ENCODE results near the gene SOX13.

The SOX13 gene

GRCh38 chr1:204105131-204105515 is 32.2 kb downstream of the SOX13 start:
- H3K36me3 ChIP-seq (ENCODE audit: control insufficient read depth, insufficient read depth, low read length), result no peaks in the 10 kb centered on the region
- no peaks in the 10 kb centered on the region for H3K27me3 ChIP-seq (ENCODE audit: control insufficient read depth, insufficient read depth, low read length)
- H3K4me3 ChIP-seq (ENCODE audit: low read length), result no peak overlapping the region
- peaks cover 3% of the 10 kb centered on the region for H3K4me1 ChIP-seq (ENCODE audit: control insufficient read depth, insufficient read depth, low read length)
- no peak overlapping the region for H3K9ac ChIP-seq (ENCODE audit: low read length)
- no peak overlapping the region for H3K27ac ChIP-seq (ENCODE audit: low read depth, low read length)

- H3K9ac ChIP-seq (ENCODE audit: low read length), result no peak overlapping the region
- no peaks in the 10 kb centered on the region for H3K27me3 ChIP-seq (ENCODE audit: control insufficient read depth, insufficient read depth, low read length)
- peaks cover 3% of the 10 kb centered on the region for H3K4me1 ChIP-seq (ENCODE audit: control insufficient read depth, insufficient read depth, low read length)
- no peak overlapping the region for H3K27ac ChIP-seq (ENCODE audit: low read depth, low read length)
- H3K36me3 ChIP-seq (ENCODE audit: control insufficient read depth, insufficient read depth, low read length), result no peaks in the 10 kb centered on the region
- no peak overlapping the region for H3K4me3 ChIP-seq (ENCODE audit: low read length)
Observed at GRCh38 chr1:204106825-204107224, 33.9 kb downstream of the SOX13 start.

GRCh38 chr1:204107892-204108291 is 35.0 kb downstream of the SOX13 start:
- H3K36me3 ChIP-seq (ENCODE audit: control insufficient read depth, insufficient read depth, low read length), result no peaks in the 10 kb centered on the region
- no peak overlapping the region for H3K4me3 ChIP-seq (ENCODE audit: low read length)
- H3K27ac ChIP-seq (ENCODE audit: low read depth, low read length), result no peak overlapping the region
- H3K27me3 ChIP-seq (ENCODE audit: control insufficient read depth, insufficient read depth, low read length), result no peaks in the 10 kb centered on the region
- no peak overlapping the region for H3K9ac ChIP-seq (ENCODE audit: low read length)
- H3K4me1 ChIP-seq (ENCODE audit: control insufficient read depth, insufficient read depth, low read length), result peaks cover 3% of the 10 kb centered on the region

- no peak overlapping the region for H3K4me3 ChIP-seq (ENCODE audit: low read length)
- H3K9ac ChIP-seq (ENCODE audit: low read length), result no peak overlapping the region
- H3K4me1 ChIP-seq (ENCODE audit: control insufficient read depth, insufficient read depth, low read length), result peaks cover under 1% of the 10 kb centered on the region
- no peaks in the 10 kb centered on the region for H3K36me3 ChIP-seq (ENCODE audit: control insufficient read depth, insufficient read depth, low read length)
- no peak overlapping the region for H3K27ac ChIP-seq (ENCODE audit: low read depth, low read length)
- H3K27me3 ChIP-seq (ENCODE audit: control insufficient read depth, insufficient read depth, low read length), result no peaks in the 10 kb centered on the region
Observed at GRCh38 chr1:204108312-204109141, 35.6 kb downstream of the SOX13 start.

GRCh38 chr1:204110894-204111633 is 38.1 kb downstream of the SOX13 start:
- H3K36me3 ChIP-seq (ENCODE audit: control insufficient read depth, insufficient read depth, low read length), result no peaks in the 10 kb centered on the region
- H3K27me3 ChIP-seq (ENCODE audit: control insufficient read depth, insufficient read depth, low read length), result no peaks in the 10 kb centered on the region
- H3K4me3 ChIP-seq (ENCODE audit: low read length), result no peak overlapping the region
- no peaks in the 10 kb centered on the region for H3K4me1 ChIP-seq (ENCODE audit: control insufficient read depth, insufficient read depth, low read length)
- no peak overlapping the region for H3K27ac ChIP-seq (ENCODE audit: low read depth, low read length)
- H3K9ac ChIP-seq (ENCODE audit: low read length), result no peak overlapping the region

- no peaks in the 10 kb centered on the region for H3K36me3 ChIP-seq (ENCODE audit: control insufficient read depth, insufficient read depth, low read length)
- H3K4me3 ChIP-seq (ENCODE audit: low read length), result no peak overlapping the region
- no peaks in the 10 kb centered on the region for H3K4me1 ChIP-seq (ENCODE audit: control insufficient read depth, insufficient read depth, low read length)
- H3K27me3 ChIP-seq (ENCODE audit: control insufficient read depth, insufficient read depth, low read length), result no peaks in the 10 kb centered on the region
- no peak overlapping the region for H3K27ac ChIP-seq (ENCODE audit: low read depth, low read length)
- no peak overlapping the region for H3K9ac ChIP-seq (ENCODE audit: low read length)
Observed at GRCh38 chr1:204112876-204113730, 40.2 kb downstream of the SOX13 start.

- Histone ChIP-seq H3K27me3 (ENCODE audit: control insufficient read depth, insufficient read depth, low read length) (no peaks in the 10 kb centered on the region), H3K27ac (ENCODE audit: low read depth, low read length) (no peak overlapping the region), H3K9ac (ENCODE audit: low read length) (no peak overlapping the region), H3K4me3 (ENCODE audit: low read length) (no peak overlapping the region), H3K4me1 (ENCODE audit: control insufficient read depth, insufficient read depth, low read length) (no peaks in the 10 kb centered on the region), H3K36me3 (ENCODE audit: control insufficient read depth, insufficient read depth, low read length) (no peaks in the 10 kb centered on the region)
Observed at GRCh38 chr1:204113896-204114295, 41.0 kb downstream of the SOX13 start.

- H3K9ac ChIP-seq (ENCODE audit: low read length), result no peak overlapping the region
- H3K4me3 ChIP-seq (ENCODE audit: low read length), result no peak overlapping the region
- H3K4me1 ChIP-seq (ENCODE audit: control insufficient read depth, insufficient read depth, low read length), result no peaks in the 10 kb centered on the region
- no peak overlapping the region for H3K27ac ChIP-seq (ENCODE audit: low read depth, low read length)
- H3K27me3 ChIP-seq (ENCODE audit: control insufficient read depth, insufficient read depth, low read length), result no peaks in the 10 kb centered on the region
- no peaks in the 10 kb centered on the region for H3K36me3 ChIP-seq (ENCODE audit: control insufficient read depth, insufficient read depth, low read length)
Observed at GRCh38 chr1:204114606-204115005, 41.7 kb downstream of the SOX13 start.

- Histone ChIP-seq H3K9ac (ENCODE audit: low read length) (no peak overlapping the region), H3K27me3 (ENCODE audit: control insufficient read depth, insufficient read depth, low read length) (no peaks in the 10 kb centered on the region), H3K4me3 (ENCODE audit: low read length) (no peak overlapping the region), H3K27ac (ENCODE audit: low read depth, low read length) (no peak overlapping the region), H3K4me1 (ENCODE audit: control insufficient read depth, insufficient read depth, low read length) (no peaks in the 10 kb centered on the region), H3K36me3 (ENCODE audit: control insufficient read depth, insufficient read depth, low read length) (no peaks in the 10 kb centered on the region)
Observed at GRCh38 chr1:204115116-204115515, 42.2 kb downstream of the SOX13 start.

- no peak overlapping the region for H3K4me3 ChIP-seq (ENCODE audit: low read length)
- H3K27ac ChIP-seq (ENCODE audit: low read depth, low read length), result no peak overlapping the region
Observed at GRCh38 chr1:204116539-204116938, 43.6 kb downstream of the SOX13 start.

GRCh38 chr1:204121840-204122555 is 49.1 kb downstream of the SOX13 start:
- H3K4me3 ChIP-seq (ENCODE audit: low read length), result no peak overlapping the region
- H3K4me1 ChIP-seq (ENCODE audit: control insufficient read depth, insufficient read depth, low read length), result no peaks in the 10 kb centered on the region
- H3K27me3 ChIP-seq (ENCODE audit: control insufficient read depth, insufficient read depth, low read length), result no peaks in the 10 kb centered on the region
- H3K36me3 ChIP-seq (ENCODE audit: control insufficient read depth, insufficient read depth, low read length), result peaks cover 14% of the 10 kb centered on the region
- no peak overlapping the region for H3K27ac ChIP-seq (ENCODE audit: low read depth, low read length)
- no peak overlapping the region for H3K9ac ChIP-seq (ENCODE audit: low read length)

More at GRCh38 chr1:204116539-204116938, 43.6 kb downstream of the SOX13 start:
- Histone ChIP-seq H3K4me1 (ENCODE audit: control insufficient read depth, insufficient read depth, low read length) (no peaks in the 10 kb centered on the region), H3K9ac (ENCODE audit: low read length) (no peak overlapping the region), H3K36me3 (ENCODE audit: control insufficient read depth, insufficient read depth, low read length) (no peaks in the 10 kb centered on the region), H3K27me3 (ENCODE audit: control insufficient read depth, insufficient read depth, low read length) (no peaks in the 10 kb centered on the region)

GRCh38 chr1:204123376-204123775 is 50.5 kb downstream of the SOX13 start:
- H3K27ac ChIP-seq (ENCODE audit: low read depth, low read length), result no peak overlapping the region
- H3K27me3 ChIP-seq (ENCODE audit: control insufficient read depth, insufficient read depth, low read length), result no peaks in the 10 kb centered on the region
- H3K9ac ChIP-seq (ENCODE audit: low read length), result no peak overlapping the region
- H3K4me3 ChIP-seq (ENCODE audit: low read length), result no peak overlapping the region
- H3K4me1 ChIP-seq (ENCODE audit: control insufficient read depth, insufficient read depth, low read length), result no peaks in the 10 kb centered on the region
- H3K36me3 ChIP-seq (ENCODE audit: control insufficient read depth, insufficient read depth, low read length), result peaks cover 14% of the 10 kb centered on the region
